Measurements from ENCODE around the gene GALT.

DNA sequence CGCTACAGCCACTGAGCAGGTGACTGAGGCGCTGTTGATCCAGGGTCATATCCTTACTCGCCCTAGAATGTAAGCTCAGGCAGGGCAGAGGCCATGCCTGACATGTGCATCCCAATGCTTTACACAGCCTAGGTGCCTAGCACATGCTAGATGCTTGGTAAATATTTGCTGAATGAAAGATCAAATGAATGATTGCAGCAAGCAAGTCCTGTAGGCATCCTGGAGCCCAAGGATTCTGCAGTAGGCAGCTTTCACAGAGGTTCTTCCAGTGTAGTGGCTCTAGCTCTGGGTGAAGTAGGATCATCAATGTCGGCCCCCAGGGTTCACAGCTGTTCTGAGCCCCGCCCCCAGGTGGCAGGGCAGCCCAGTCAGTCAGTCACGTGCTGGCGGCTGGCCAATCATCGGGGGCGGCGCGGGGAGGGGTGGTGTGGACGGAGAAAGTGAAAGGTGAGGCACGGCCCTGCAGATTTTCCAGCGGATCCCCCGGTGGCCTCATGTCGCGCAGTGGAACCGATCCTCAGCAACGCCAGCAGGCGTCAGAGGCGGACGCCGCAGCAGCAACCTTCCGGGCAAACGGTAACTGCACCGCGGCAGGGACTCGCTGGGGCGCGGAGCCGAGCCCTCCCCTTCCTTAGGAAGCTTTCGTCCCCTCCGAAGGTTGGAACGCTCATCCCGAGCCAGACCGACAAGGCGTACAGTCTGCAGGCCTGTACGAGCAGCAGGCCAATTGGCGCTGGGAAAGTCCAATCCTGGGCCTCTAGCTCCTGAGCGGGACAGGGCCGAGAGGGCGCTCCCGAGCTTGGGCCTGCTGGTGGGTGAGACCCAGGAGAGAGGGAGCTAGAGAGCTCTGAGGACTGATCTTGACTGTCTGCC, at the start of gene GALT:
- TF ChIP-seq, protein P1, sequence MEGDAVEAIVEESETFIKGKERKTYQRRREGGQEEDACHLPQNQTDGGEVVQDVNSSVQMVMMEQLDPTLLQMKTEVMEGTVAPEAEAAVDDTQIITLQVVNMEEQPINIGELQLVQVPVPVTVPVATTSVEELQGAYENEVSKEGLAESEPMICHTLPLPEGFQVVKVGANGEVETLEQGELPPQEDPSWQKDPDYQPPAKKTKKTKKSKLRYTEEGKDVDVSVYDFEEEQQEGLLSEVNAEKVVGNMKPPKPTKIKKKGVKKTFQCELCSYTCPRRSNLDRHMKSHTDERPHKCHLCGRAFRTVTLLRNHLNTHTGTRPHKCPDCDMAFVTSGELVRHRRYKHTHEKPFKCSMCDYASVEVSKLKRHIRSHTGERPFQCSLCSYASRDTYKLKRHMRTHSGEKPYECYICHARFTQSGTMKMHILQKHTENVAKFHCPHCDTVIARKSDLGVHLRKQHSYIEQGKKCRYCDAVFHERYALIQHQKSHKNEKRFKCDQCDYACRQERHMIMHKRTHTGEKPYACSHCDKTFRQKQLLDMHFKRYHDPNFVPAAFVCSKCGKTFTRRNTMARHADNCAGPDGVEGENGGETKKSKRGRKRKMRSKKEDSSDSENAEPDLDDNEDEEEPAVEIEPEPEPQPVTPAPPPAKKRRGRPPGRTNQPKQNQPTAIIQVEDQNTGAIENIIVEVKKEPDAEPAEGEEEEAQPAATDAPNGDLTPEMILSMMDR (IDR thresholded peaks at IDR 0.05): peak; percentile 37
- no peak for TF ChIP-seq EZH2 (IDR thresholded peaks at IDR 0.05)

Measured in neural progenitor cell (in vitro differentiated cells).